ENCODE measurements around the gene CDK1.

CDK1 gene

DNA sequence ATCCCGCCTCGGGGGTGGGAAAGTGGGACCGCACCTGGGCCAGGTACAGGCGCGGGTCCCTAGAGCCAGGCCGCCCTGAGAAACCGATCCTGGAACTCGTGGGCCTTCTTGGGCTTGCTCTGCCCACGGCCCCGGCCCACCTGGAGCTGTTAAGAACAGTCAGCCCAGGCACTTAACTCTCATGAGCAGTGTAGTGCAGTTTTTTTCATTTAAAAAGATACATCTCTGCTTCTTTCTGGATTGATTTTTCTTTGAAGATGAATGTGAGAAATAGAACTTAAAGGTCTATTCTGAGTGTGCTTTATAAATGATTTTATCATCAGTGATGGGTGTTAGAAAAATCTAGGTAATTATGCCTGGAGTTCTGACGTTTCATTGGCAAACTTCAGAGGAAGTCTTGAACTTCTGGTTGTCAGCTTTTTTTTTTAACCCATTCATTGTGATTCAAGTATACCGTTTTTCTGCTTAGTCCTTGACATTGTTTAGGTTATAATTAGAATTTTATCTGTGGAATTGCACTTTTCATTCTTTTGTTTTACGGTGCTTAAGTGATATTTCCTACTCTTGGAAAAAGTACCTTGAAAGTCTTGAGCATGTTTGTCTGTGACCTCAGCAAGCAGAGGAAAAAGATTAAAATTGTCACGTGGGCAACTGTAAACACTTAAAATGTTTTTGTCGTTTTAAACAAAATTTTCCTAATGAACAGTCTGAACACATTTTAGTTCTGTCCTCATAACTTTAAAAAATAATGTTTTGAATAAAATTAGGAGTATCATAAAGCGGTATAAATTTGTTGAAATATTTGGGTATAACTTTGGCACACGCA lies 906 bp downstream of the CDK1 start:
- DNase-seq (ENCODE audit: low spot score): no peak

DNA sequence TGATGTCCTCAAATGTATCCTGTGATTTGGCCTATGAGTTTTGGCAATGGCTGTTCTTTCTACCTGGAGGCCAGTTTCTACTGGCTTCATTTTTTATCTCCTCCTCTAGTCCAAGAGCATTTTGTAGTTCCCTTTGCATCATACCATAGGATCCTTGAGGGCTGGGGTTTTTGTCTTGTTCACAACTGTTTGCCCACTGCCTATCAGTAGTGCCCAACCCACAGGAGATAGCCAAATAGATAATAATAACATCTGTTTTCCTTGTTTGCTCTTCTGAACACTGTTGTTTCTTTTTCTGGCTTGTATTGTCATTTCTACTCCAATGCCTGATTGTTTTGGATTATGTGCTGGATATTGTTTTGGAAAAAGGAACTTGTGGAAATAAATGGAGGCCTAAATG lies 3.4 kb downstream of the CDK1 start:
- no peak for DNase-seq (ENCODE audit: low spot score)

DNA sequence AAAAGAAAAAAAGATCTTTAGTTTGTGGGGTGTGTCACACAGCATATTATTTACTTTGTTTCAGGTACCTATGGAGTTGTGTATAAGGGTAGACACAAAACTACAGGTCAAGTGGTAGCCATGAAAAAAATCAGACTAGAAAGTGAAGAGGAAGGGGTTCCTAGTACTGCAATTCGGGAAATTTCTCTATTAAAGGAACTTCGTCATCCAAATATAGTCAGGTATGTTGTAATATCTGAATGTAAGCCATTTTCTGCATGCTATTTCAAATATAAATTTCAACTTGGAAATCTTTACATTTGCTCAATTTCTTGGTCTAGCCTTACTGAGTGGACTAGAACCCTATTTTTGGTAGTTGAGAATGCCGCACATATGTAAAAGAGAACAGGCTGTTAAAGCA lies 6.4 kb downstream of the CDK1 start:
- no peak for DNase-seq (ENCODE audit: low spot score)

GRCh38 chr10:60788544-60788943 lies 10.3 kb downstream of the CDK1 start:
- no peak for DNase-seq (ENCODE audit: low spot score)

DNA sequence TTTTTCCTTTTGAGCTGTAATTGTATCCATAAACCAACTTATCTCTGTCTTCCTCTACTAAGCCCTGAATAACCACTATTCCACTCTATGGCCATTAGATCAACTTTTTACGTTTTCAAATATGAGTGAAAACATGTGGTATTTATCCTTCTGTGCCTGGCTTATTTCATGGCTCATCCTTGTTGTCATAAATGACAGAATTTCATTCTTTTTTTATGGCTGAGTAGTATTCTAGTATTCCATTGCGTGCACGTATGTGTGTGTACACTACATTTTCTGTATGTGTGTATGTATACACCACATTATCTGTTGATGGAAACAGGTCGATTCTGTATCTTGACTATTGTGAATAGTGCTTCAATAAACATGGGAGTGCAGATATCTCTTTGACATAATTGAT lies 11.1 kb downstream of the CDK1 start:
- DNase-seq (ENCODE audit: low spot score): no peak

- no peak for DNase-seq (ENCODE audit: low spot score)
Measured at GRCh38 chr10:60794953-60795352, 16.7 kb downstream of the CDK1 start.

DNA sequence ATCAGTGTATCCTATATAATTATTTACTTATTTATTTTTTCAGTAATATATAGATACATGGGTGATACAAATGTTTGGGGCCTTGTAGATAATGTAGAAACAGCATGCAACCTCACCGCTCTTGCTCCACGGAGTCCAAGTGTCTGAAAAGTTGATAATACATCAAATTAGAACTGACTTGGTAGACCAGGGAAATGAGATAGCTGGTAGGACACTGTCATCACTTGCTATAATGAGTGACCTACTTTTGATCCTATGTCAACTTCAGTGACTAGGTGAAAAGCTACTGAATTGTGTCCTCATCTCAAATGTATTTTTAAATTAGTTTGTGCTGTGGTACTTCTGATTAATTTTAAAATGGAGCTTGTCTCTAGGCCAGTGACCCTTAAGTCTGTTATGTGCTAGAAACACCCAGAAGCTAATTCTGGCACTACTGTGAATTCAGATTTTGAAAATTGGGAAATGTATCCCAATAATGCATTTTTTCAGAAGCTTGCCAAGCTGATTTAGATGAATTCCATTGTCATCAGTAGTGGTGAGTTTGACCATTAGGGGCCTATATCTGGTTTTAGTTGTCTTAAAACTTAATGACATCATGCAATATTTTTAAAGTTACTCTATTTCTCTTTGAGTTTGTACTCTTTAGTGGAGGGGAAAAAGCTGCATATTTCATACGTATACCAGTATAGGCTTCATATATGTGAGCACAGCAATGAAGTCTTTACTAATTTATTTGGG lies 17.4 kb downstream of the CDK1 start:
- no peak for DNase-seq (ENCODE audit: low spot score)

- no peak for DNase-seq (ENCODE audit: low spot score)
Measured at GRCh38 chr10:60796481-60796880, 18.2 kb downstream of the CDK1 start.

DNA sequence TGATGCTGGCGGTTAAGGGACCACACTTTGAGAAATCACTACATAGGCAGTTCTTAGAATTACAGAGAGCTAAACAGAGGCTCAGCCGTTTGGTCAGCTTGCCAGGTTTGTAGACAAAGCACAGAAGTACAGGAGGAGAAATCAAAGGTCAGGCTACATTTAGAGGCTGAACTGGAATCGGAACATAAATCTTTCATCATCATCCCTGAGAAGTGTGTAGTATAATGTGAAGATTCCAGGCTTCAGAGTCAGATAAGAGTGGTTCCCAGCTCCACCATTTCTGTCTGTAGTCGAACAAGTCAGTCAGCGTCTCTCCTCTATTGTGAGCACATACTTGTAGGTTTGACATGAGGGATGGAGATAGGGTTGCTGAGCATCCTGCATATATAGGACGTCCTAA lies 18.9 kb downstream of the CDK1 start:
- no peak for DNase-seq (ENCODE audit: low spot score)

DNA sequence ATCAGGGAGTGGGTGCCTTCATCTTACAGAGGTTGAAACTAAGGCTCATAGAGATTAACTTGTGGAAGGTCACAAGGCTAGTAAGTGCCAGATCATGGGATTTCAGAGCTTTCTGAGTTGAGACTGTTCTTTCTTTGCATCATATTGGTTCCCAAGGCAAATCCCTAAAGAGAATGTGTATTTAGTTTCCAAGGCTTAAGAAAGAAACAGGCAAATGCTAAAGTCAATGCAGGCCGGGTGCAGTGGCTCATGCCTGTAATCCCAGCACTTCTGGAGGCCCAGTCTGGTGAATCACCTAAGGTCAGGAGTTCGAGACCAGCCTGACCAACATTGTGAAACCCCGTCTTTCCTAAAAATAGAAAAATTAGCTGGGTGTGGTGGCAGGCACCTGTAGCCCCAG lies 19.8 kb downstream of the CDK1 start:
- DNase-seq (ENCODE audit: low spot score): no peak

- no peak for DNase-seq (ENCODE audit: low spot score)
Measured at GRCh38 chr10:60798870-60799269, 20.6 kb downstream of the CDK1 start.

- no peak for DNase-seq (ENCODE audit: low spot score)
Measured at GRCh38 chr10:60799971-60800650, 21.8 kb downstream of the CDK1 start.

GRCh38 chr10:60800918-60801317 lies 22.6 kb downstream of the CDK1 start:
- no peak for DNase-seq (ENCODE audit: low spot score)

DNA sequence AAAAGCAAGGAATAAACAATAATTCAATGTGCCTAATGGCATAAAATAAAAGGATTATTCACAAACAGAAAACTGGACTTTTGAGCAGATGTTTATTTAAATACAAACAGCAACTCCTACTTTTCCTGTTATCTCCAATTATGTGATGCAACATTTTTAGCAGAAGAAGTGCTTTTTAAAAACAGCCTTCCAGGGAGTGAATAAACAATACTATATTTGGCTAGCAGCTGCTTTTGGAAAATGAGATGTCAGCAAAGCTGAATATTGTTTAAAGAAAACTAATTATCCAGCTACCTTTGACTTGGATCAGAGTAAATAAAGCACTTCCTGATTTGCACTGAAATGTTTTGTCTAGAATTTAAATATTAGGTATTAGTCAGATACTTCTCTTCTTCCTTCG lies 23.2 kb downstream of the CDK1 start:
- no peak for DNase-seq (ENCODE audit: low spot score)

DNA sequence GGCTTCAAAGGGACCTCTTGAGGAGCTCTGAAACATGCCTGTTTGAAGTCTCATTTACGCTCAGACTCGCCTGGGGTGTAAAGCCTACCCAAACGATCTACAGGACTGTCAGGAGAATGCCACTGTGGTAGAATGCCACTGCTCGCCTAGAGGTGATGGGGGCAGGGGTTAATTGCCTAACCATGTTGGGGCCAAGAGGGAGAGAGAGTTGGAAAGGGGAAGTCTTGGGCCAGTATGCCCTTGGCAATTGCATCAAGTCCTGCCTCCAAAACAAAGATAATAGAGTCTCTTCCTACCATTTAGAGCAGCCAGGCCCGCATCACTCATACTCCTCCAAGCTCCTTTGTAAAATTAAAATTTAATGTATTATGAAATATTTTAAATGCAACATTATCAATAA lies 25.2 kb downstream of the CDK1 start:
- no peak for DNase-seq (ENCODE audit: low spot score)

DNA sequence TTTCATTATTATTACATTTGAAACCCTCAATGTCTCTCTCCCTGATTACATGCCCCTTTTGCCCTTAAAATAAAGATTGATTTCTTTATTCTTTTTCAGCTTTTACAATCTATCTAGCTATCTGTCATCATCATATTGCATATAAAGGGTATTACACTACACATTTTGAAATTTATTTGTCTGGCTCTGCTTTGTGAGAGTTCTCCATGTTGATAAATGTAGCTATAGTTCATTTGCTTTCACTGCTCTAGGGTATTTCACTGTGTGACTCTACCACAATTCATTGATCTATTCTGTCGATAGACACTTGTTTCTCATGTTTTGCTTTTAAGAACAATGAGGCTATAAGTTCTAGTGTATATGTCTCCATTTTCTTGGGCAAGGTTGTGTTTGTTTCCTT lies 25.6 kb downstream of the CDK1 start:
- DNase-seq (ENCODE audit: low spot score): no peak

DNA sequence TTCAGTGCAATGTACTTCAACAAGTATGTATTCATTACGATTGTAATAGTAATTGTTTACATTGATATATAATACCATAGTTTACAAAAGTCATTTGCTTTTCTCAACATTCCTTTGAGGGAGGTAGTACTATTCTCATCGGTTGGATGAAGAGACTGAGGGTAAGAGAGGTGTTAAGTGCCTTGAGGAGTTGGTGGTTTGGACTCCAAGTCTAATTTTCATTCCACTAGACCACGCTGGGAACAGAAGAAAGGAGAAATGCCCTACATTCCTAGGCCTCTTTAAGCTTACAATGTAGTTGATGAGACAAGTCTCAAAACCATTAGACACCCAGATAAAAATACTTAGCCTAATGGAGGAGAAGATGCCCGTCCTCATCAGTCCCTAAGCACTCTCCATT lies 28.6 kb downstream of the CDK1 start:
- DNase-seq (ENCODE audit: low spot score): no peak

- no peak for DNase-seq (ENCODE audit: low spot score)
Measured at GRCh38 chr10:60807499-60807898, 29.2 kb downstream of the CDK1 start.

GRCh38 chr10:60808036-60808435 lies 29.8 kb downstream of the CDK1 start:
- DNase-seq (ENCODE audit: low spot score): no peak

DNA sequence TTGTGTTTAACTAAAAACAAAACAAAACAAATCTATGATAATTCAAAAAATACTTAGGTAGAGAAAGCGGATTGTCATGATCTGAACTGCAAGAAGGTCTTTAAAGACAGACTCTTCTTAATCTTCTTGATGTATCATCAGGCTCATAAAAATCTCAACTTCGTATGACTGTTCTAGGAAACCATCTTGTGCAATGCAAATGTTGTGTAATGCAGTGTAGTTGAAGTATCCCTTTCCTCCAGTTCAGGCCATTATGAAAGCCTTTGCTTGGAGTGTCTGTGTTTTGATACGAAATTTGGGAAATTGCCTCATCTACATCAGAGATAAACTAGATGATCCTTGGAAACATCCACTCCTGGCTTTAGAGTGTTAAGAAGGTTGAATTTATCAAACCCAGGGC lies 30.9 kb downstream of the CDK1 start:
- DNase-seq (ENCODE audit: low spot score): no peak

DNA sequence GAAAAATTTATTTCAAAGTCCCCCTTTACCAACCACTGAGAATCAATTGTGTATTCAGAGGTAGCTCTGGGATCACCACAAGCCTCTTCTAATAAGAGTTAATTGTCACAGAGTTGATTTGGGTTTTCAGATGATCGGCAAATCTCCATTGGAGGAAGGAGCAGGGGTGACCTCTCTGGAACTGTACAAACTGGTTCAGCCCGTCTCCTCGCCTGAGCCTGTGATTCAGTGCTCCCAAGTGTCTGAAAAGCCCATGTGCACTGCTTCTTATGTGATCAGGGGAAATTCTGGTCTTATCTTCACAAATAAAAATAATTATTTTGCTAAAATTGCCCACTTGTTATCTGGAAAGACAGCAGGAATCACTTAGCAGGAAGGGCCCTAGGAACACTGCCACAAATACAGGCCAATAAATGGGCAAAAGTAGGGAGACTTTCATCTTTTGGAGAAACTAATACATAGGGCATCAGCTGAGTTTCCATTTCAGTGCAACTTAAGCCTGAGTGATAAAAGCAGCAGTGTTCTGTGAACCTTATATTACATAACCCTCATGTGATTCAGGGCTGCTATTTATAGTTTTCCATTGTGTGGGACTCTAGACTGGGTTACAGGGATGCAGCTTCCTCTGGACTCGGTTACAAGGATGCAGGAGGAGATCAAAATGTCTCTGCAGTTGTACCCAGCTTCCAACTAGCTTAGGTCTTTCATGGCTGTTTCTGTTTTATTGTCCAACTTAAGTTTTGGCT lies 32.3 kb downstream of the CDK1 start:
- DNase-seq (ENCODE audit: low spot score): no peak

DNA sequence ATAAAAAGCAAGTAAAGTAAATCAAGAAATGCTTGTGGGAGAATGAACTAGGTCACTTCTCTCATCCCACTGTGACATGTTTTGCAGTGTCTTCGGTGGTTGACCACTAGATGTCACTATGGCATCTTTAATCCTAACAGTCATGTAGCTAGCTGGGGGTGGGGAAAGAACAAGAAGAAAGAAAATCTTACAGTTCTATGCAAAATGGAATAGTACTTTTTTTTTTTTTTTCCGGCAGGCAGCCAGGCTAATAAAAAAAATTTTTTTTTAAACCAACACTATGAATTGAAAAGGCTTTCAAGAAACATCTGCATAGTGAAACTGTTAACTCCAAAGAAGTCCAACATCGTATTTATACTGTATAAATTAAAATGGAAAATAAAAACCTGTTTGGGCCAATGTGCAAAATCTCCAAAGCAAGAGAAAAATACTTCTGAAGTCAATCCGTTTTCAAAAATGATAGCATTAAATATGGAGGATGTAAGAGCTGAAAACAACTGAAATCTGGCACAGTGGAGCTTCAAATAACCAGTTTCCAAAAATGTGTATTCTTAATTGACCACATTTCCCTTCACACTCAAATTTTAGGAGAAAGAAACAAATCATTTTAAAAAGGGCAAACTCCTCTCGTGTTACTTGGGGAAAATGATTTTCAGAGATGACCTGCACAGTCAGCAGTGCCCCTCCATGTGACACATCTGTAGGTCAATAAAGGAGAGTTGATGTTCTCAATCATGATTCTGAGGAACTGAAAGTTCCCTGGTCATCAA lies 38.5 kb downstream of the CDK1 start:
- DNase-seq (ENCODE audit: low spot score): peak; percentile 62
